ENCODE data around the gene SLC39A13.

DNA sequence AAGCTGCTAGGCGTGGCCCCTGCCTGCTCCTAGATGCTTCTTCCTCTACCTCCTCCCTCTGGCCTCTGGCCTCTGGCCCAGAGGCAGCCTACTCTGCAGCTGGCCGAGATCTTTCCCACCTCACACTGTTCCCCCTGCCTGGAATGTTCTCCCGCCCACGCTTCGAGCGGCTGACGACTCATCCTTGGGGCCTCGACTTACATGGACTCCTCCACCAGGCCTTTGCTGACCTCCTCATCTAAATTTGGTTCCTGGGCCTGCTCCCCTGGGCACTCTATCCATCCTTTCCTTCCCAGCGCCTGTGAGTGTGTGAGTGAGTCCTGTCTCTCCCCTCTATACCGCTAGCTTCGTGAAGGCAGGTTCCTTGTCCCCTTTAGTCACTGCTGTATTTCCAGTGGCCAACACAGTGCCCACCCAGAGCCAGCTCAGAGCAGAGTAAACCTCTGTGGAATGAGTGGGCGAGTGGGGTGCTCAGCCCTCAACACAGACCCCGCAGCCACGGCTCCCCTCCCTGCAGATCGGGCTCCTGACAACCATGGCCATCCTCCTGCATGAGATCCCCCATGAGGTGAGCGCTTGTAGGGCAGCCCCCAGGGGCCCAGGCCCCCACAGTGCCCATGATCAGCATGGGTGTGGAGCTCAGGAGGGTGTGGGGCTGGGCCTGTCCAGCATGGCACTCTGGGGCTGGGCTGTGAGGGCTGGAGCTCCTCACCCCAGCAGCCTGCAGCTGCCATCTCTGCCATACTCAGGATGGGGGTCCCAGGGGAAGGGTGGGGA, 5.7 kb downstream of the SLC39A13 start:
- no peak for TF ChIP-seq EP300 (IDR thresholded peaks at IDR 0.05; ENCODE audit: low read depth)
- TF ChIP-seq, protein P1, sequence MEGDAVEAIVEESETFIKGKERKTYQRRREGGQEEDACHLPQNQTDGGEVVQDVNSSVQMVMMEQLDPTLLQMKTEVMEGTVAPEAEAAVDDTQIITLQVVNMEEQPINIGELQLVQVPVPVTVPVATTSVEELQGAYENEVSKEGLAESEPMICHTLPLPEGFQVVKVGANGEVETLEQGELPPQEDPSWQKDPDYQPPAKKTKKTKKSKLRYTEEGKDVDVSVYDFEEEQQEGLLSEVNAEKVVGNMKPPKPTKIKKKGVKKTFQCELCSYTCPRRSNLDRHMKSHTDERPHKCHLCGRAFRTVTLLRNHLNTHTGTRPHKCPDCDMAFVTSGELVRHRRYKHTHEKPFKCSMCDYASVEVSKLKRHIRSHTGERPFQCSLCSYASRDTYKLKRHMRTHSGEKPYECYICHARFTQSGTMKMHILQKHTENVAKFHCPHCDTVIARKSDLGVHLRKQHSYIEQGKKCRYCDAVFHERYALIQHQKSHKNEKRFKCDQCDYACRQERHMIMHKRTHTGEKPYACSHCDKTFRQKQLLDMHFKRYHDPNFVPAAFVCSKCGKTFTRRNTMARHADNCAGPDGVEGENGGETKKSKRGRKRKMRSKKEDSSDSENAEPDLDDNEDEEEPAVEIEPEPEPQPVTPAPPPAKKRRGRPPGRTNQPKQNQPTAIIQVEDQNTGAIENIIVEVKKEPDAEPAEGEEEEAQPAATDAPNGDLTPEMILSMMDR (IDR thresholded peaks at IDR 0.05), result no peak
- TF ChIP-seq POLR2A (IDR thresholded peaks at IDR 0.05), result no peak
- no peak for TF ChIP-seq POLR2AphosphoS5 (IDR thresholded peaks at IDR 0.05)

Data from transverse colon (tissue), 4 donors.